GOT3 (cell line): ENCODE data around the gene BCO1.

Source experiments
- DNase-seq: peaks from one replicate; lab custom pipeline; 2025; ENCODE audit warnings: mixed read lengths; lab: John Stamatoyannopoulos, UW

BCO1 gene

DNA sequence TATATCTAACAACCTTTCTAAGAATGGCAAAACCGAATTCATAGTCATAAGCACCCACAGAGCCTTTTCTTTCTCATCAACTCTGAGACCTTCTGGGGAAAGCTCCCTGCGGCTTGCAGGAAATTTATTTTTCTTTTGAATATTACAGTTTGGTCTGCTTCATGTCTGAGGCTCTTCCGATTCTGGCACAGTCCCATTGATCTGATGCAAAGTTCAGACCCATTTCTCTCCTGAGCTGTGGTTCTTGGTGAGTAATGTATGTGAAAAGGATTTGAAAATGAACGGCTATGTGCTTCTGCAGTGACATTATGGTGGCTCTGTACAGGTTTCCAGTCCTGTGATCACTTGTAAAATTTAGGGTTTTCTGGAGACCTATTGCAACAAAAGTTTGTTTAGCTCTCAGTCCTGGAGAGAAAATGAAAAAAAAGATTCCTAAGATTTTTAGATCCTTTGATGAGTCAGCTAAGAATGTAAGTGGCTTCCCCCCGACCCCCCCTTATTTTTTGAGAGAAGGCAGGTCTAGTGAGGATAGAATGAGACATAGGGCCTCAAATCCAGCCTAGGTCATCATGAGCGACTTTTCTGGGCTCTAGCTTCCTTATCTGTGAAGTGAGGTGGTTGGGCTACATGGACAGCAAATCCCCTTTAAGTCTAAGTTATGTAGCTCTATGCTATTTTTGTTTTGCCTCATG lies 80.9 kb downstream of the BCO1 start:
- DNase-seq, result no peak

DNA sequence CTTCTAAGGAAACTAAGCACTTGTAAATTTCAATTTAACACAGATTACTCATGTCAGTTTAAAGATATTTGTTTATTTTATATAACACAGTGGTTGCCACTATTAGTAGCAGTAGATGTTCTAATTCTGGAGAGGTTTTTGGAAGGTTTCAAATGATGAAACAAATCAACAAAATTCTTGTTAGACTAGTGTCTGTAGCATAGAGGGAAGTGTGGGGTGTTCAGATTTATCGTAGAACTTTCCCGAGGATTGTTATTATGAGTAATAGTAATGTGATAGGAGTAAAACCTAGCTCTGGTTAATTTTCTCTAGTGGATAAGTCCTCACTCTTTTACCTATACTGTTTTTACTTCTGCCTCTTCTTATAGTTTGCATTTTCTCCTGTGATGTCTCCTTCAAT lies 82.5 kb downstream of the BCO1 start:
- DNase-seq, result no peak

DNA sequence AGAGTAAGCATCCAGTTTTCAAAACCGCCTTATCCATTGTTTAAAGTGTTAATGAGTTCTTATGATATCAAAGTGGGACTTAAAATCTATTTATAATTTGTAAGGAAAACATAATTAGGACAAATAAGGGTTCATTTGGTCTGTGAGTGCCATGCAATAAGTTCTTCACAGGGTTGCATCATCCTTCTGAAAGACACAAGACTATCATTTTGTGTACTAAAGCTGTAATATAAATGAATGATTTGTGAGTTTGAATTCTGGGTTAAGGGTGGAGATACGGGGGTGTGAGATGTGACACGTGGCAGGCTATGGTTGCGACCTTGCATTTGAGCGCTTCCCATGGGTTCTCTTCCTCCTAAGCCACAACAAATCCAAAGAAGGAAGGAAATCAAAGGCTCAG lies 83.0 kb downstream of the BCO1 start:
- no peak for DNase-seq

DNA sequence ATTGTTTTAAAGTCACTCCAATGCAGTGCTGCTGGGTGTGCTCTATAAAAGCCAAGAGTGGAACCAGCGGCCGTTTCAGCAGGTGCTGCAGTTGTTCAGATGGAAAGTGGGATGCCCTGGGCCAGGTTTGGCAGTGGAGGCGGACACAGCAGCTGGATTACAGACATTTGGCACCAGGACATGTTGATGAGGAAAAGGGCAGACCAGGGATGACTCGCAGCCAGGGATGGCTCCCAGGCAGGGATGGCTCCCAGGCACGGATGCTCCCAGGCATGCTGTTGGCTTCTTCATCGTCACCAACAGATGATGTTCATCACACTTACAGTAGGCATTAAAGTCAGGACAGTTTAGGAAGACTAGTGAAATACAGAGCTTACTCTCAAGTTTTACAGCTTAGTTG lies 86.3 kb downstream of the BCO1 start:
- no peak for DNase-seq

DNA sequence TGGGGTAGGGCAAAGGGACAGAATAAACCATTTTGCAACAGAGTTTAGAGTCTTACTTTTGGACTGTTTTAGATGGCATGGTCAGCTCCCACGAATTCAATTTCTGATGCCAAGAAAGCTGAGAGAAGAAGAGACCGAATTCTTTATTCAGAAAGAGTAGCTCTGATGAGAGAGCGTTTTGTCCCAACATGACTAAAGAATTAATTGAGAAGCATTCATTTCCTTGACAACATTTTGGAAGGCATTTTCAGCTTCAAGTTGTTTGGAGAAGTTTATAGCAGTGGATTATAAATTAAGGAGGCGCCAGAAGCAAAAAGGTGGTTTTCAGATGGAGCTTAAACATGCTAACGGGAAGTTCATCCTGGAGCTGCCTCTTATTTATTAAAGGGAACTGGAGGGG lies 88.5 kb downstream of the BCO1 start:
- no peak for DNase-seq

DNA sequence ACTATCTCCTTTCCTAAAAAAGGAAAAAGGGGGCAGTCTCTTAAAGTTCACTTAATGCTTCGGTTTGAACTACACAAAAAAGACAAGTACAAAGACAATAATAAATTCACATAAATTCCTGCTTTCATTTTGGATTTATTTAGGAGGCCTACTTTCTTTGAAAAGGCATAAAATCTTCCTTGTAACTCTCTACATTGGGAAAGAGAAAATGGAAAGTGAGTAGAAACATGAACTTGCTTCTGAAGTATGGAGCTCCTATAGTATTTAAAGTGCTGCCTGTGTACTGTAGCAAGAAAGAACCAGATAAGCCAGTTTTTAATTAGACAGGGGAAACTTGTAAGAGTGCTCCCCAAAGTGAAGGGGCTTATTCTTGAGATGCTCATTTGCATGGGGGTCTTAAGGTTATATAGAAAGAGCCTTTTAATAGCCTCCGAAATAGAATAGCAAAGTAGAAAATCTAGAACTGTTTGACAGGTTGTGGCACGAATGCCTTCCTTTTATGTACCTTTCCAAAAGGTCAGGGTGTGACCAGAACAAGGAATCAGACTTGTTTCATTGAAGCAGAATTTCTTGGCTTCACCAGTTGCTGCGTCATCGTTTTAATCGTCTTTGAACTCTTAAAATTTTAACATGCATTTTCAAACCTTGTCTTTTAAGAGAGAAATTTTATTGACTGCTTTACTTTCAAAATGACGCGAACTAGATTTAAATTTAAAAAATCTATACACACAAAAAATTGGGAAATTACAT lies 89.1 kb downstream of the BCO1 start:
- DNase-seq, result no peak

DNA sequence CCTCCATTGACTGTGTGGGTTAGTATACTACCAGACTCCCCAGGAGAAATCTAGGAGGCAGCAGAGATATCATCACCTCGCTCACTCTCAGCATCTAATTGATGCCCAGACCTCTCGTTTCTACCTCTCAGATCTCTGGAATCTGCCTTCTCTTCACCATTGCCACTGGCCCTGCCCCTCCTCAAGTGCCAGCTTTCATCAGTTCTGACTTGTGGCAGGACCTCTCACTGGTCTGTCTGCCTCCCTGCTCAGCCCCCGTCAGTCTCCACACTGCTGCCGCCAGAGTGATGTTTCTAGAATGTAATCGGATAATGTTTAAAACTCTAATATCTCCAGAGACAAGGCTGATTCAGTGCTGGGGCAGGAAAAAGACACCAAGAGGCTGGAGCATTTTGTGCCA lies 91.5 kb downstream of the BCO1 start:
- no peak for DNase-seq

DNA sequence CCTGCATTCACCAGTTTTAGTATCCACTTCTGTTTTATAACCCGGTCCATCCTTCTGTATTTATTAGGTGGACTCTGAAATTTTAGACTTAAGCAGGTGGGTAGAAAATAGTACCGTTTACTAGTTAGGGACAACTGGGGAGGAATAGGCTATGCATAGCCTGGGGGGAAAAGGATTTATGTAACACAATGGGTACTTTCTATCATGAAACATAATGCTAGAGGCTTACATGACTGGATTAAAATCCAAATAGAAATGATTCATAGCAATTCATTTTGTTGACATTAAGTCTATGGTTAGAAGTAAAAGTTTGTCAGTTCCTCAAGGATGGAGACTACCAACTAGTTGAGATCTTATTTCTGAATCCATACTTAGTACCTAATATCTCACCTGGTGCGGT lies 94.9 kb downstream of the BCO1 start:
- DNase-seq, result no peak

DNA sequence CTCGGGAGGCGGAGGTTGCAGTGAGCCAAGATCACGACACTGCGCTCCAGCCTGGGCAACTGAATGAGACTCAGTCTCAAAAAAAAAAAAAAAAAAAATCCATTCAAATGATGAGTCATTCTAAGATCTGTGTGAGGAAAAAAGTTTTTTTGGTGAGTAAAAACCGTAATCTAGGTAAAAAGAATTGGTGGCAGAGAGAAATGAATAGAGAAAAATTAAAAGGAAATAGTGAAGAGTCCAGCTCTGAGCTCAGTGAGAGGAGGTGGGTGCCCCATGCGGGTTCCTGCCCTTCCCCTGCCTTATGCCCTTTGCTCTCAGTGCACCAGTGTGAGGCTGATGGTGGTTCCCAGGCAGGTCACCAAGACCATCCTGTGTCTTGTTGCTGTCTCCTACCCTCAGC lies 97.2 kb downstream of the BCO1 start:
- DNase-seq, result no peak

DNA sequence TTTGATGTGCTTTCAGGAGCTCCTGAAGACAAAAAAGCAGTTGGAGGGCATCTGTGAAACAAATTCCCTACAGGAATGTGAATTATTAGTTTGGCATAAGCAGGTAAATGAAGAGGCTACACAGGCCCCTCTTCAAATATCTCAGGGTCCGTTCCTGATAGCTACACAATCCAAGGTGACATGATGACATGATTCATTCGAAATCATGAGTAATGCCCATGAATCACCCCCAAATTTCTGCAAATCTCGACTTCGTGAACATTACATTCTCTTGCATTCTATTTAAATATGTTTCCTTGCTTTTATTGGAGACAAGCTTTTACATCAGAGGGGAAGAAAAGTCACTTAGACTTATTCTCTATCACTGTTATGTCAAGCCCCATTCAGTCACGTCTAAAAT lies 98.6 kb downstream of the BCO1 start:
- DNase-seq, result no peak
